HG03469 (cell line): ENCODE data around the gene KLRF1.

Experiments
- ATAC-seq: cut with Tn5 transposase; IDR thresholded peaks from one replicate; pipeline ENCODE4 v1.9.1; 2021; ENCODE audit warnings: mild to moderate bottlenecking, moderate library complexity, moderate number of reproducible peaks; ENCODE audit not compliant: unreplicated experiment

The KLRF1 gene

GRCh38 chr12:9808504-9808903, 18.8 kb upstream of the KLRF1 start:
- no peak for ATAC-seq

- no peak for ATAC-seq
These were observed 17.9 kb upstream of the KLRF1 start for GRCh38 chr12:9809338-9809737.

- ATAC-seq, result no peak
These were observed 17.4 kb upstream of the KLRF1 start for GRCh38 chr12:9809866-9810265.

GRCh38 chr12:9810671-9811070, 16.6 kb upstream of the KLRF1 start:
- no peak for ATAC-seq

GRCh38 chr12:9811621-9812020, 15.7 kb upstream of the KLRF1 start:
- no peak for ATAC-seq

GRCh38 chr12:9813821-9814798, 13.2 kb upstream of the KLRF1 start:
- ATAC-seq, result peak; percentile 85

GRCh38 chr12:9820281-9820930, 6.9 kb upstream of the KLRF1 start:
- ATAC-seq, result no peak

- no peak for ATAC-seq
These were observed 2.2 kb downstream of the KLRF1 start for GRCh38 chr12:9829483-9829882.

- no peak for ATAC-seq
These were observed 2.7 kb downstream of the KLRF1 start for GRCh38 chr12:9829982-9830381.

- no peak for ATAC-seq
These were observed 4.4 kb downstream of the KLRF1 start for GRCh38 chr12:9831720-9832119.

GRCh38 chr12:9843407-9843806, 16.1 kb downstream of the KLRF1 start:
- ATAC-seq, result no peak

GRCh38 chr12:9848899-9849298, 21.6 kb downstream of the KLRF1 start:
- no peak for ATAC-seq

- no peak for ATAC-seq
These were observed 23.8 kb downstream of the KLRF1 start for GRCh38 chr12:9851050-9851449.

GRCh38 chr12:9851927-9852326, 24.6 kb downstream of the KLRF1 start:
- no peak for ATAC-seq

- no peak for ATAC-seq
These were observed 28.9 kb downstream of the KLRF1 start for GRCh38 chr12:9856151-9856550.

- ATAC-seq, result no peak
These were observed 29.6 kb downstream of the KLRF1 start for GRCh38 chr12:9856894-9857293.

- ATAC-seq, result no peak
These were observed 30.9 kb downstream of the KLRF1 start for GRCh38 chr12:9858135-9858534.

GRCh38 chr12:9864913-9865675, 37.8 kb downstream of the KLRF1 start:
- ATAC-seq, result no peak

GRCh38 chr12:9866860-9867269, 39.6 kb downstream of the KLRF1 start:
- no peak for ATAC-seq

GRCh38 chr12:9867531-9867930, 40.2 kb downstream of the KLRF1 start:
- ATAC-seq, result no peak

- ATAC-seq, result no peak
These were observed 41.1 kb downstream of the KLRF1 start for GRCh38 chr12:9868311-9868801.
